H1 (cell line): ENCODE data around the gene DDOST. TPM values are rescaled to one million over a fixed set of nuclear protein-coding genes. Genes with fewer than 3 reads are reported as not detected.

Source experiments
- CTCF ChIA-PET: fragments of 300-600 bp; sonication (Branson Sonifier 250); formaldehyde crosslinking; loops from one replicate; lab custom pipeline; 2021; ENCODE audit not compliant: partially characterized antibody; lab: Charles Lee
- POLR2A ChIA-PET: fragments of 300-600 bp; sonication (Branson Sonifier 250); formaldehyde crosslinking; loops from one replicate; lab custom pipeline; 2021; ENCODE audit warnings: inconsistent platforms; ENCODE audit not compliant: partially characterized antibody; lab: Charles Lee
- DNase-seq, 2 experiments: peaks; one replicate each; pipeline versions ENCODE4 v3.0.0 to v3.0.0-alpha.2; 2010 to 2022; ENCODE audit warnings: low spot score in 2 of 2, low read depth in 1 of 2, mixed read lengths in 1 of 2
- FAIRE-seq: peaks from 2 replicates; lab custom pipeline; 2011; peaks lifted over from hg19 to GRCh38; lab: Jason Lieb, UNC
- H2AFZ ChIP-seq: 2 replicates; pipeline ENCODE4 v1.8.1; 2012; ENCODE audit warnings: low read length, inconsistent platforms
- H2AK5ac ChIP-seq: 2 replicates; pipeline ENCODE4 v1.6.1; 2013; ENCODE audit warnings: low read depth, low read length
- H2BK120ac ChIP-seq: replicated peaks from 2 replicates; pipeline ENCODE3; 2013; ENCODE audit warnings: low read depth, low read length, inconsistent platforms
- H2BK12ac ChIP-seq: 2 replicates; pipeline ENCODE4 v1.6.1; 2013; ENCODE audit warnings: low read depth, low read length
- H2BK15ac ChIP-seq: 2 replicates; pipeline ENCODE4 v1.6.1; 2013; ENCODE audit warnings: low read length
- H2BK20ac ChIP-seq: 2 replicates; pipeline ENCODE4 v1.6.1; 2013; ENCODE audit warnings: low read length
- H2BK5ac ChIP-seq: 2 replicates; pipeline ENCODE4 v1.6.1; 2013; ENCODE audit warnings: low read depth, low read length
- H3K14ac ChIP-seq: 2 replicates; pipeline ENCODE4 v1.6.1; 2013; ENCODE audit warnings: inconsistent platforms; ENCODE audit not compliant: insufficient read length
- H3K18ac ChIP-seq: 2 replicates; pipeline ENCODE4 v1.6.1; 2013; ENCODE audit warnings: low read length; ENCODE audit errors: extremely low read depth
- H3K23ac ChIP-seq: 2 replicates; pipeline ENCODE4 v1.6.1; 2013; ENCODE audit warnings: inconsistent platforms; ENCODE audit not compliant: insufficient read length
- H3K23me2 ChIP-seq: 2 replicates; pipeline ENCODE4 v1.6.1; 2013; ENCODE audit warnings: low read depth, low read length
- H3K27ac ChIP-seq: 2 replicates; pipeline ENCODE4 v1.6.1; 2011; ENCODE audit warnings: low read depth, low read length, inconsistent platforms
- H3K27me3 ChIP-seq, 4 experiments: replicated peaks in 1 of 4; 1 replicate in 1 of 4; 2 replicates in 3 of 4; pipeline versions ENCODE4 v1.6.1 to v1.8.1; 2011 to 2013; ENCODE audit warnings: low read length in 3 of 4, mild to moderate bottlenecking in 3 of 4, inconsistent platforms in 2 of 4, mixed read lengths in 2 of 4, moderate library complexity in 1 of 4; ENCODE audit not compliant: control insufficient read depth in 3 of 4, insufficient read depth in 3 of 4; ENCODE audit errors: extremely low read depth in 1 of 4
- H3K36me3 ChIP-seq, 4 experiments: 2 replicates each; pipeline versions ENCODE4 v1.6.1 to v1.8.1; 2011 to 2013; ENCODE audit warnings: mild to moderate bottlenecking in 4 of 4, low read length in 3 of 4, moderate library complexity in 2 of 4, control low read depth in 1 of 4, inconsistent platforms in 1 of 4; ENCODE audit not compliant: insufficient read depth in 4 of 4, control insufficient read depth in 2 of 4
- H3K4ac ChIP-seq: replicated peaks from 2 replicates; pipeline ENCODE3; 2013; ENCODE audit warnings: low read length, low read depth, mixed read lengths, inconsistent platforms; ENCODE audit not compliant: insufficient read length
- H3K4me1 ChIP-seq, 4 experiments: replicated peaks in 1 of 4; 1 replicate in 1 of 4; 2 replicates in 3 of 4; pipeline versions ENCODE4 v1.6.1 to v1.8.1; 2011 to 2013; ENCODE audit warnings: low read length in 3 of 4, inconsistent platforms in 2 of 4, mixed read lengths in 1 of 4; ENCODE audit not compliant: insufficient read depth in 4 of 4, control insufficient read depth in 3 of 4
- H3K4me2 ChIP-seq, 2 experiments: 2 replicates each; pipeline versions ENCODE4 v1.6.1 to v1.8.1; 2011 to 2013; ENCODE audit warnings: low read depth in 2 of 2, low read length in 2 of 2, control low read depth in 1 of 2, inconsistent platforms in 1 of 2, mild to moderate bottlenecking in 1 of 2; ENCODE audit not compliant: insufficient read depth in 1 of 2
- H3K4me3 ChIP-seq, 4 experiments: fragments of 200-600, 300-600 bp in 1 of 4; sonication (generic), shearing (Covaris generic), sonication (Bioruptor Twin) in 1 of 4; 2 replicates each; pipeline versions ENCODE4 v1.5.1 to v1.8.1; 2011 to 2016; ENCODE audit warnings: low read length in 4 of 4, low read depth in 3 of 4, control low read depth in 2 of 4, inconsistent platforms in 2 of 4, mild to moderate bottlenecking in 2 of 4, mixed read lengths in 1 of 4, moderate library complexity in 1 of 4; ENCODE audit not compliant: insufficient read depth in 2 of 4; ENCODE audit errors: extremely low read depth in 1 of 4
- H3K56ac ChIP-seq: replicated peaks from 2 replicates; pipeline ENCODE3; 2013; ENCODE audit warnings: low read depth, mild to moderate bottlenecking, mixed read lengths, low read length, inconsistent platforms; ENCODE audit not compliant: insufficient read length
- H3K79me1 ChIP-seq: 2 replicates; pipeline ENCODE4 v1.6.1; 2013; ENCODE audit warnings: low read depth, low read length, control low read depth
- H3K79me2 ChIP-seq, 2 experiments: 2 replicates each; pipeline versions ENCODE4 v1.6.1 to v1.8.1; 2012 to 2013; ENCODE audit warnings: low read length in 2 of 2, mild to moderate bottlenecking in 2 of 2, inconsistent platforms in 1 of 2; ENCODE audit not compliant: insufficient read depth in 2 of 2, control insufficient read depth in 1 of 2
- H3K9ac ChIP-seq, 4 experiments: replicated peaks in 1 of 4; 1 replicate in 1 of 4; 2 replicates in 3 of 4; pipeline versions ENCODE4 v1.6.1 to v1.8.1; 2011 to 2013; ENCODE audit warnings: low read depth in 3 of 4, low read length in 3 of 4, control low read depth in 2 of 4, mild to moderate bottlenecking in 2 of 4, moderate library complexity in 2 of 4, inconsistent platforms in 1 of 4; ENCODE audit errors: extremely low read depth in 1 of 4
- H3K9me3 ChIP-seq, 2 experiments: 2 replicates each; pipeline versions ENCODE4 v1.6.1 to v1.8.1; 2012 to 2013; ENCODE audit warnings: mild to moderate bottlenecking in 2 of 2, moderate library complexity in 2 of 2, control low read depth in 1 of 2, inconsistent platforms in 1 of 2, low read depth in 1 of 2, low read length in 1 of 2, mixed read lengths in 1 of 2; ENCODE audit not compliant: insufficient read depth in 2 of 2
- H4K20me1 ChIP-seq, 2 experiments: replicated peaks in 1 of 2; 2 replicates each; pipeline versions ENCODE3 to v1.8.1; 2011 to 2013; ENCODE audit warnings: inconsistent platforms in 2 of 2, low read length in 2 of 2, mild to moderate bottlenecking in 1 of 2; ENCODE audit not compliant: insufficient read depth in 2 of 2, control insufficient read depth in 1 of 2
- H4K5ac ChIP-seq: 2 replicates; pipeline ENCODE4 v1.6.1; 2013; ENCODE audit warnings: low read length, low read depth, mixed read lengths, inconsistent platforms; ENCODE audit not compliant: insufficient read length
- H4K8ac ChIP-seq: 2 replicates; pipeline ENCODE4 v1.8.0; 2013; ENCODE audit warnings: mild to moderate bottlenecking, moderate library complexity, low read length, inconsistent platforms; ENCODE audit not compliant: insufficient read depth; ENCODE audit errors: extremely low read depth
- H4K91ac ChIP-seq: replicated peaks from 2 replicates; pipeline ENCODE3; 2013; ENCODE audit warnings: low read length, mixed read lengths, inconsistent platforms; ENCODE audit not compliant: insufficient read length
- BRCA1 ChIP-seq: IDR thresholded peaks from 2 replicates; pipeline ENCODE4 v1.6.1; 2012; ENCODE audit warnings: low read depth, low read length, improper control_type of control experiment
- CHD1 ChIP-seq: IDR thresholded peaks from 2 replicates; pipeline ENCODE4 v1.6.1; 2012; ENCODE audit warnings: low read depth, low read length, improper control_type of control experiment
- CHD2 ChIP-seq: IDR thresholded peaks from 2 replicates; pipeline ENCODE4 v1.6.1; 2012; ENCODE audit warnings: low read length, improper control_type of control experiment
- FOSL1 ChIP-seq: IDR thresholded peaks from 2 replicates; pipeline ENCODE4 v1.6.1; 2011; ENCODE audit warnings: mild to moderate bottlenecking, low read depth, low read length, moderate library complexity; ENCODE audit not compliant: insufficient read depth
- KDM1A ChIP-seq: fragments of 200-600, 300-600 bp; sonication (generic); IDR thresholded peaks from 2 replicates; pipeline ENCODE4 v1.7.1; 2016; ENCODE audit warnings: mild to moderate bottlenecking, low read length, borderline replicate concordance
- MAFK ChIP-seq: IDR thresholded peaks from 2 replicates; pipeline ENCODE4 v1.6.1; 2012; ENCODE audit warnings: low read depth, mild to moderate bottlenecking, improper control_type of control experiment, low read length
- RBBP5 ChIP-seq: IDR thresholded peaks from 2 replicates; pipeline ENCODE4 v1.7.1; 2012; ENCODE audit warnings: low read depth, mild to moderate bottlenecking, inconsistent platforms, low read length, moderate library complexity, borderline replicate concordance
- SP1 ChIP-seq: IDR thresholded peaks from 2 replicates; pipeline ENCODE4 v1.6.1; 2011; ENCODE audit warnings: low read depth, low read length
- ZNF274 ChIP-seq: IDR thresholded peaks from 2 replicates; pipeline ENCODE4 v1.7.0; 2012; ENCODE audit warnings: low read length, borderline replicate concordance; ENCODE audit errors: extremely low read depth
- WGBS, 2 experiments: shearing (Covaris generic) in 1 of 2; methylation state at CpG; one replicate each; pipeline versions ENCODE4 v1.1.6 to v1.1.7; 2013 to 2015; ENCODE audit warnings: low lambda C conversion rate in 2 of 2, mixed read lengths in 2 of 2, inconsistent platforms in 1 of 2, low coverage in 1 of 2, missing lambda C conversion rate in 1 of 2; ENCODE audit not compliant: insufficient replicate concordance in 2 of 2, insufficient coverage in 1 of 2, insufficient read length in 1 of 2; ENCODE audit errors: extremely low coverage in 1 of 2, missing lambda C conversion rate in 1 of 2; 5-methylcytosine and 5-hydroxymethylcytosine counted together
- polyA plus RNA-seq, 7 experiments: library from polyadenylated mRNA; depleted of rRNA in 3 of 7; stranded (reverse) in 5 of 7; unstranded in 2 of 7; fragments of >200 nt in 5 of 7; fragments of 200-250 nt in 2 of 7; gene quantifications; 1 replicate in 5 of 7; 2 replicates in 1 of 7; 4 replicates in 1 of 7; pipeline versions ENCODE4 v1.2.1 to v1.2.3, GENCODE V29; 2011 to 2013; ENCODE audit warnings: missing spikeins in 2 of 7, mixed read lengths in 2 of 7
- total RNA-seq: library from RNA; stranded (reverse); fragmentation: NEBNext Ultra II Directional; extraction: Animal tissue kit (Norgen Biotek cat#: 25700); gene quantifications from 2 replicates; pipeline ENCODE4 v1.2.1, GENCODE V29; 2021
- TF ChIP-seq, protein P1 (sequence below): IDR thresholded peaks from 2 replicates; pipeline ENCODE4 v1.6.1; 2011; ENCODE audit warnings: low read depth, mild to moderate bottlenecking, low read length; ENCODE audit not compliant: insufficient read depth
- TF ChIP-seq, protein P2 (sequence below): IDR thresholded peaks from 2 replicates; pipeline ENCODE4 v1.6.1; 2012; ENCODE audit warnings: low read length, inconsistent platforms

DDOST gene
- total and polyA plus RNA-seq, 2 of the 8 experiments (the other 6 are each of a cell fraction or from before 2014, with no cell fraction given) = 253 to 336 TPM

DNA sequence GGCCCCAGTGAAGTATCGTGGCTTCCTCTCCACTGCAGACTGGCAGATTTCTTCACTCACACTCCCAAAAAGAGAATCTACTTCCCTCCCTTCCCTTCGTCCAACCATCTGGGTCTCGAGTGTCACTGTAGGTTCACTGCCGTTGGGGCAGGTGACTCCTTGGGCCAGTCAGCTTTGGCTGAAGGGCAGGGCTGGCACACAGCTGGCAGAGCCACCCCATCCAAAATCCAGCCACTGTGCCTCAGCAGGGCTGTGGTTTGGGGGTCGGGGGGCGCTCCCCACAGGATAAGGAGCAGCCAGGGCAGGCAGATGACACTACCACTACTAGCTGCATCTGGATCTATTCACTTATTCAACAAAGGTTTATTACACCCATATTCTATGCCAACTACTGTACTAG, 18.1 kb downstream of the DDOST start:
- no peak overlapping the region for H4K91ac ChIP-seq
- H2BK12ac ChIP-seq = no peak overlapping the region
- H3K23me2 ChIP-seq = no peaks in the 10 kb centered on the region
- no peak overlapping the region for H3K4ac ChIP-seq
- DNase-seq (no peak), FAIRE-seq (no peak)
- CTCF ChIA-PET = interaction anchor here (2.0 to 8.2 kb wide), 3 partner anchors 11 to 553 kb away, joined by 4 to 85 read pairs (median 25); partner anchors contain the start of gene PINK1
- no peaks in the 10 kb centered on the region for H3K27me3 ChIP-seq
- H3K14ac ChIP-seq = no peak overlapping the region
- no peak overlapping the region for H3K9ac ChIP-seq
- peaks cover 0 to 5% (median 3%) of the 10 kb centered on the region in 4 experiments; a peak in 3 of 7 replicates for H3K4me1 ChIP-seq
- H3K4me3 ChIP-seq = no peak overlapping the region
- peaks cover 0 to 6% (median 0%) of the 10 kb centered on the region in 4 experiments; a peak in 3 of 8 replicates for H3K36me3 ChIP-seq
- peaks cover 1 to 3% of the 10 kb centered on the region in 2 experiments for H4K20me1 ChIP-seq
- H4K5ac ChIP-seq = no peak overlapping the region
- no peak overlapping the region for H2BK120ac ChIP-seq
- no peak overlapping the region for H2BK5ac ChIP-seq
- no peak overlapping the region for H2BK15ac ChIP-seq
- H3K79me1 ChIP-seq = no peaks in the 10 kb centered on the region
- no peak overlapping the region for H3K4me2 ChIP-seq
- no peak overlapping the region; the same call in 1 of the 2 replicates for H2BK20ac ChIP-seq
- POLR2A ChIA-PET = interaction anchor here (1.5 kb wide), 1 partner anchor 17 kb away, joined by 4 read pairs; no protein-coding TSS in a partner anchor
- H3K23ac ChIP-seq = no peak overlapping the region
- H3K56ac ChIP-seq = no peak overlapping the region
- WGBS, 2 experiments = 80% methylated on average over 6 of the region's 6 CpGs; no CpG with 5 or more reads in 1 of the 2 experiments
- 0 out of 2 replicates have a peak overlapping the region, but pooled peaks have one; percentile 48 for H2AK5ac ChIP-seq
- H3K27ac ChIP-seq = no peak overlapping the region
- no peaks in the 10 kb centered on the region for H3K79me2 ChIP-seq
- no peak overlapping the region for H4K8ac ChIP-seq
- no peak overlapping the region for H3K18ac ChIP-seq
- no peak overlapping the region for H2AFZ ChIP-seq
- H3K9me3 ChIP-seq = no peaks in the 10 kb centered on the region
- TF ChIP-seq, protein P1, sequence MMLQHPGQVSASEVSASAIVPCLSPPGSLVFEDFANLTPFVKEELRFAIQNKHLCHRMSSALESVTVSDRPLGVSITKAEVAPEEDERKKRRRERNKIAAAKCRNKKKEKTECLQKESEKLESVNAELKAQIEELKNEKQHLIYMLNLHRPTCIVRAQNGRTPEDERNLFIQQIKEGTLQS = no peak
- TF ChIP-seq CHD1 (no peak), CHD2 (no peak), SP1 (no peak), RBBP5 (no peak), FOSL1 (no peak), MAFK (no peak), KDM1A (no peak), ZNF274 (no peak), BRCA1 (no peak)
- TF ChIP-seq, protein P2, sequence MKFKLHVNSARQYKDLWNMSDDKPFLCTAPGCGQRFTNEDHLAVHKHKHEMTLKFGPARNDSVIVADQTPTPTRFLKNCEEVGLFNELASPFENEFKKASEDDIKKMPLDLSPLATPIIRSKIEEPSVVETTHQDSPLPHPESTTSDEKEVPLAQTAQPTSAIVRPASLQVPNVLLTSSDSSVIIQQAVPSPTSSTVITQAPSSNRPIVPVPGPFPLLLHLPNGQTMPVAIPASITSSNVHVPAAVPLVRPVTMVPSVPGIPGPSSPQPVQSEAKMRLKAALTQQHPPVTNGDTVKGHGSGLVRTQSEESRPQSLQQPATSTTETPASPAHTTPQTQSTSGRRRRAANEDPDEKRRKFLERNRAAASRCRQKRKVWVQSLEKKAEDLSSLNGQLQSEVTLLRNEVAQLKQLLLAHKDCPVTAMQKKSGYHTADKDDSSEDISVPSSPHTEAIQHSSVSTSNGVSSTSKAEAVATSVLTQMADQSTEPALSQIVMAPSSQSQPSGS = no peak
